22Rv1 (cell line): ENCODE results near the gene CACHD1.

Experiments
- H3K27ac ChIP-seq: fragments of 450-650 bp; 2 replicates; pipeline ENCODE4 v1.5.1; 2017
- CTCF ChIP-seq: fragments of 450-650 bp; IDR thresholded peaks from 2 replicates; pipeline ENCODE4 v1.5.1; 2017; ENCODE audit warnings: mild to moderate bottlenecking
- ZFX ChIP-seq: fragments of 450-650 bp; IDR thresholded peaks from 2 replicates; pipeline ENCODE4 v1.6.1; 2017; ENCODE audit warnings: antibody characterized with exemption, borderline replicate concordance

Gene CACHD1

DNA sequence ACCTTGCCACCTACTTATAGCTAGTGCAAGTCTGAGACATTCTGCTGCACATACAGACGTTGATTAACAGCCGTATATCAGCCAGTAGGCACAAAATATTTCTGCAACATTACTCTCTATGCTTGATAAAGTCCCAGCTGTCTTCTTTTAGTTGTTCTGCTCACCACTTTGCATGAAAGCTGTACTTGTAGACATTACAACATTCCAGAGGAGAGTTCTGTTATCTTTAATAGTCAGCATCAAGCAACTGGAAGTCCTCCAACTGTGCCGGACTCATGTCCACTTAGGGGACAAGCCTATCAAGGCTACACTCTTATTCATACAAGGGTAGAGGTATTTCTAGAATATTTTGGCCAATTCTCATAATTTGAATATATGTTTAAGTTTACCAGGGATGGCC lies 50.0 kb downstream of the CACHD1 start:
- TF ChIP-seq ZFX (no peak), CTCF (no peak)
- no peak overlapping the region for H3K27ac ChIP-seq

- H3K27ac ChIP-seq, result no peak overlapping the region
- TF ChIP-seq ZFX (no peak), CTCF (no peak)
These were observed 52.8 kb downstream of the CACHD1 start for GRCh38 chr1:64522740-64523139.

DNA sequence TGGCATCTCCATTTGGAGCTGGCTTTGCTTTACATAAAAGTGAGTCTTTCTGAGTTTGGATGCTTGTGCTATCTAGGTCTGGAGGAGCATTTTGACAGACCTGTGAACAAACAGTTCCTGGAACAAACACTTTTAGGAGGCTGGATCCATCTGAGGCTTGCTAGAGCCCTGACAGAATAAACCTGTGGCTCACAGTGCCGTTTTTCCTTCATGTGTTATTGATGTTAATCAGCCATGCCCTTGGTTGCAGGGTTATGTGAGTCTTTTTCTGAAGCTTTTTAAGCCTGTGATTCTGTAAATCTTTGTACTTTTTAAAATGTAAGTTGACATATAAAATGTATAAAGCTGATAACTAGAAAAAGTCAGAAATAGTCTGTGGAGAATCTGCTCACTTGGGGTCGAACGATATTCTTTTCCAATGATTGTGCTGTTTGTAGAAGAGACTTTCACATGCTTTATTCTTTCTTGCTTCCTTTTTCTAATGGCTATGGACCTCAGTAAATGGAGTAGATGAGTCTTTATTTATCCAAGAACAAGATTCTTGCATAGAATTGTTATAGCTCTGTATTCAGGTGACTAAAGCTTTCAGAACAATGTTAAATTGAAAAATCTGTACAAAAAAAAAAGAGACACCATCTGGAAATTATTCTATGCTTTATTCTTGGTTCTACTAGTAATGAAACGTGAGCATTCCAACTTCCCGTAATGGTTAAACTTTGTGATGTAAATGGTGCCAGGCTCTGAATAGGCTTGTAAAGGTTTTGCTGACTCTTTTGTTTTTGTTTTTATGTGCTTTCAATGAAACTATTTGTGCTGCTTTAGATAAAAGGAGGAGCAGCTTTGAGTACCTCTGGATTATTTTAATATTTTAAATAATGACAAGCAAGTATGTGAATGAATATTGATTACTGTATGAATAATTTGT lies 53.7 kb downstream of the CACHD1 start:
- no peak overlapping the region for H3K27ac ChIP-seq

GRCh38 chr1:64524614-64525013 lies 54.7 kb downstream of the CACHD1 start:
- H3K27ac ChIP-seq, result no peak overlapping the region
- TF ChIP-seq CTCF, result no peak
- no peak for TF ChIP-seq ZFX

More for the DNA sequence above, 53.7 kb downstream of the CACHD1 start:
- no peak for TF ChIP-seq CTCF
- no peak for TF ChIP-seq ZFX

GRCh38 chr1:64525116-64525686 lies 55.3 kb downstream of the CACHD1 start:
- H3K27ac ChIP-seq, result no peak overlapping the region
- TF ChIP-seq ZFX (no peak), CTCF (no peak)

GRCh38 chr1:64526312-64526711 lies 56.4 kb downstream of the CACHD1 start:
- H3K27ac ChIP-seq, result no peak overlapping the region
- TF ChIP-seq CTCF (no peak), ZFX (no peak)

- TF ChIP-seq CTCF (no peak), ZFX (no peak)
- no peak overlapping the region for H3K27ac ChIP-seq
These were observed 57.2 kb downstream of the CACHD1 start for GRCh38 chr1:64527165-64527564.
